ENCODE measurements around the gene PPP1R12C.
A peak's percentile ranks its signal among the peaks of the same experiment; 100 is the strongest.
"Not testable (repeated sequence)": the region's sequence is repeated elsewhere in the genome, so short reads cannot be mapped to it uniquely, and the experiment has no call there.

PPP1R12C gene

GRCh38 chr19:55116859-55117662 lies at the start of gene PPP1R12C:
PPP1R12C (minus strand) TSS chr19:55117637; CDS start chr19:55117543, 94 bp downstream.
- DNase-seq (ENCODE audit: low read depth), result no peak

- DNase-seq (ENCODE audit: low read depth), result peak; percentile 96
Observed at GRCh38 chr19:55166530-55167268, 49.3 kb upstream of the PPP1R12C start, which contains the start of gene DNAAF3. DNAAF3 (minus strand) TSS chr19:55166613; CDS start chr19:55166413, 200 bp downstream.

- DNase-seq (ENCODE audit: low read depth), result no peak
Observed at GRCh38 chr19:55165952-55166529, 48.6 kb upstream of the PPP1R12C start.

GRCh38 chr19:55161571-55162322 lies 44.3 kb upstream of the PPP1R12C start:
- no peak for DNase-seq (ENCODE audit: low read depth)

- no peak for DNase-seq (ENCODE audit: low read depth)
Observed at GRCh38 chr19:55160986-55161365, 43.5 kb upstream of the PPP1R12C start.

GRCh38 chr19:55160128-55160985 lies 42.9 kb upstream of the PPP1R12C start:
- DNase-seq (ENCODE audit: low read depth), result peak; percentile 85

GRCh38 chr19:55158848-55159749 lies 41.7 kb upstream of the PPP1R12C start:
- no peak for DNase-seq (ENCODE audit: low read depth)

GRCh38 chr19:55158423-55158822 lies 41.0 kb upstream of the PPP1R12C start:
- DNase-seq (ENCODE audit: low read depth), result no peak

GRCh38 chr19:55157064-55157908 lies 39.8 kb upstream of the PPP1R12C start, which contains the start of gene TNNI3:
TNNI3 (minus strand) TSS chr19:55157732; CDS start chr19:55157589, 143 bp downstream.
- no peak for DNase-seq (ENCODE audit: low read depth)

GRCh38 chr19:55156202-55157063 lies 39.0 kb upstream of the PPP1R12C start:
- DNase-seq (ENCODE audit: low read depth), result no peak

- not testable (repeated sequence) for DNase-seq (ENCODE audit: low read depth)
Observed at GRCh38 chr19:55155784-55156183, 38.3 kb upstream of the PPP1R12C start.

- no peak for DNase-seq (ENCODE audit: low read depth)
Observed at GRCh38 chr19:55153652-55154264, 36.3 kb upstream of the PPP1R12C start.

- no peak for DNase-seq (ENCODE audit: low read depth)
Observed at GRCh38 chr19:55152017-55152416, 34.6 kb upstream of the PPP1R12C start.

GRCh38 chr19:55149078-55150003 lies 31.9 kb upstream of the PPP1R12C start, which contains the start of gene TNNT1:
TNNT1 (minus strand) TSS chr19:55149206; CDS start chr19:55147157, 2,049 bp downstream.
- no peak for DNase-seq (ENCODE audit: low read depth)

- DNase-seq (ENCODE audit: low read depth), result no peak
Observed at GRCh38 chr19:55147545-55148251, 30.3 kb upstream of the PPP1R12C start.
